IPS DF 19.7 (cell line): ENCODE results near the gene TEX2.

Experiments
- DNase-seq: peaks from one replicate; pipeline ENCODE4 v3.0.0-alpha.2; 2013; ENCODE audit warnings: low read depth, low spot score

Gene TEX2

GRCh38 chr17:64269687-64270649 is 6.9 kb upstream of the TEX2 start:
- DNase-seq: no peak

DNA sequence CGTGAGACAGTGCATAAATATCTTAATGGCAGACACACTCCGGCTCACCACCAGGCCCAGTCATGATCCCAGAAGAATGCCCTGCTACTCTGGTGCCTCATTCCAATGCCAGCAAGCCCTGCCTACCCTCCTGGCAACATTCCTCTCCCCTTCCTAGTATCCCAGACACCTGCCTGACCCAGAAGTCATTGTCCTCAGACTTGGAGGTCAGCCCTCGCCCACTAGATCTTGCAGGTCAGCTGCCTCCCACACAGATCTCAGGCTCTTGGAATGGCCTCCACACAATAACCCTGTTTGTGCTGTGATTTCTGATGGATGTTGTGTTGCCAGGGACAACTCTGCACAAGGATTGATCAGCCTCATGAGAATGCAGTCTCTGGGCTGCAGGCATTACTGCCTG is 1.8 kb upstream of the TEX2 start:
- no peak for DNase-seq

DNA sequence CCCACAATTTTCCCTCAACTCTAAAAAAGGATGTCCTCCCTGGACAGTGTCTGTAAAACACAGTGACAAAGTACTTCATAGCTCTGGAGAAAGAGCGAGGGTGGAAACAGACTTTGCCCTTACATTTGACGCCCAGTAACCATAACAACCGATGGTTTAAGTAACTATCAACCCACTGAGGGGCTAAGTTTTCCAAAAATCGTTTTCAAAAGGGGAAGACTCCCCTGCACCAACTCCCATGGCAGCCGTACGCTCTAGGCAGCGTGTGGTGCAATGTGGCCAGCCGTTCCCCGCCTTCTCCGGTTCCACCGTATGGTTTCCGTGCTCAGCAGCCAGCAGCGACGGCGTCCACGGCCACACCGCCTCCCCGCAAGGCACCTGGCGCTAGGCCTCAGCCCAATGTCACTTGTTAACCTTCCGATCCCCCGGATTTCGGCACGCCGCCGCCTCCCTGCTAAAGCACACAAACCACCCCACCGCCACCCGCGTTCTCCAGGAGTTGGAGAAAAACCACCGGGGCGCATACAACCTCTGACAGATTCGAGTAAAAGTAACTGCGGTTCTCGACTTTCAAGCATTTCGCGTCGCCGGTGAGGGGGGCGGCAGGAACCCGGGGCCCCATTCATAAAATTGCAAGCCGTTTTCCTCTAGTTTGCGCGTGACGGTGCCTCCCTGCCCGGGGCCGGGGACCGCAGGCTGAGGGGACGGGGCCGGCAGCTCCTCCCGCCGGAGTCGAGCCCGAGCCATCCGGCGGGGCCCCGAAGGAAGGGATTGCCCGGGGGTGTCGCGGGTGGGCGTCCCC is 661 bp downstream of the TEX2 start:
- DNase-seq: no peak

DNA sequence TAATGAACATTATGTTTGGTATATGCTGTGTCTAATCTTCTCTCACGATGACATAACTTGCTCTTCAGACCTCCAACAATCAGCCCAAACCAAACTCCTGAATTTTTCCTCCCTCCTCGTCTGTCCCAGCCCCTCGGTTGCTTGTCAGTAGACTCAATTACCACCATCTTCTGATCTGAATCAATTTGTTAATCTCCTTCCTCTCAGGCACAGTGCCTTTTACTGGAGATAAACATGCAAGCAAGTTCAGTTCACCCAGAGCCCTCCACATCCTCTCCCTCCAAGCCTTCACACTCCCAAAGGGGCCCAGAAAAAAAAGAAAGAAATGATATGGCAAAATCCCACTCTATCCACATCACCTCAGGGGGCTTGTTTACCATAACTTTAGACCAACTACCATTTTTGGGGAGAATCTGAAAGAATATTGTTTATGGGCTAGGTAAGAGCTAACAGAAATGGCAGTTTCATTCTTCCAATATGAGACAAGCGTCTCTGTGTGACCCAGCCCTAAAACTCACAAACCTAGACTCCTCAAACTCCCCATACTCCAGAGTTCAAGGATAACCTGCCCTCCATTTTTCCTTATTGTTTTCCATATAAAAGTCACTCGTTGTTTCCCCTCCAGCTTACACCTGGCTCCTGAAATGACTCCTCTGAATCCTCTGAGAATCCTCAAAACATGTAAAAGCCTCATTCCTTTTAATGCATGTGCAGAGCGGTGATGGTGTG is 1.5 kb downstream of the TEX2 start:
- no peak for DNase-seq

GRCh38 chr17:64260886-64261285 is 2.2 kb downstream of the TEX2 start:
- no peak for DNase-seq

- DNase-seq: no peak
Measured at GRCh38 chr17:64259922-64260321, 3.1 kb downstream of the TEX2 start.

DNA sequence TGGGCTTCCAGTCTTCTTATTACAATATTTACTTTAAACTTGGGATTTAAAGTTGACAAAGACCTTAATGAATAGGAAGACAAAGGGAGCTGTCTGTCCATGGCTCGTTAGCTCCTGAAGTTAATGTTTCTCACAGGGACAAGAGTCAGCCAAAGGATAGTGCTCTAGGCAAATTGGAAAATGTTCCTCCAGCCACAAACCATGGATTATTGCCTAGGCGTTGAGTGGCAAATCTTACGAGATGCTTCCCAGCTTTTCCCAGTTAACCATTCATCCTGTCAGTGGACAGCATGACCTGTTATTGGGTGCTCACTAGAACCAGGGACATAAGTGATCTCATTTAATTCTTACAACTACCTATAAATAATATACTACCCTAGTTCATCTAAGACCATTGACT is 3.6 kb downstream of the TEX2 start:
- DNase-seq: no peak

GRCh38 chr17:64256913-64257807 is 5.9 kb downstream of the TEX2 start:
- no peak for DNase-seq

DNA sequence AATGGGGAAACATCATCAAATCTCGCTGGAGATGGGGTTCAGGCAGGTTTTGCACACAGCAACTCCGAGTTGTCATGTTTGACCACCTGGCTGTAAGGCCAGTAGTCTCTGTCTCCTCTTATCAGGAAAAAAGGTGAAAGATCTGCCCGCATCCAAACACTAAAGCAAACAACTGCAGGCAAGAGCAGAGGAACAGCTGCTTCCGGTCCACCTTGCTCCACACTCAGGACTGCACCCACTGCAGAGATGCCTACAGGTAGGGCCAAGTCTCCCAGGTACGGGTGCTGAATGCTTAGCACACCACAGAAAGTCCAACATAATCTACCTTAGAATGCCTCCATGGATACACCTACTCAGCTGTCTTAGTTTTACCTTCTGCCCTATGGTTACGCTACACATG is 7.3 kb downstream of the TEX2 start:
- DNase-seq: no peak

- no peak for DNase-seq
Measured at GRCh38 chr17:64254755-64255154, 8.3 kb downstream of the TEX2 start.

DNA sequence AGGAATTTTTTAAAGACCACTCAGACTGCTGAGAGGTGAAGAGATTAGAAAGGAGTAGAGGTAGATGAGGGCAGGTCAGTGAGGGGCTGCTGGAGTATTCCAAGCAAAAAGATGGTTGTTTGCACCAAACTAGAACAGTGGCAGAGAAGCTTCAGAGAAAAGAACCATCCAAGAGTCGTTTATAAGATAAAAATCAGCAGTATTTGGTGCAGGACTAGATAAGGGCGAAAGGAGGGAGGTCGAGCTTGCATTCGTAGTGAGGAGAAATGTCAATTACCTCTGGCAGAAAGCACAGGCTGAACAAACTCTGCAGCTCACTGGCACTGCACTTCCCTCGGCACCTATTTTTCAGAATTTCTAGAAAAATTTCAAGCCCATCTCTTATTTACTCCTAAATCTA is 9.6 kb downstream of the TEX2 start:
- no peak for DNase-seq

DNA sequence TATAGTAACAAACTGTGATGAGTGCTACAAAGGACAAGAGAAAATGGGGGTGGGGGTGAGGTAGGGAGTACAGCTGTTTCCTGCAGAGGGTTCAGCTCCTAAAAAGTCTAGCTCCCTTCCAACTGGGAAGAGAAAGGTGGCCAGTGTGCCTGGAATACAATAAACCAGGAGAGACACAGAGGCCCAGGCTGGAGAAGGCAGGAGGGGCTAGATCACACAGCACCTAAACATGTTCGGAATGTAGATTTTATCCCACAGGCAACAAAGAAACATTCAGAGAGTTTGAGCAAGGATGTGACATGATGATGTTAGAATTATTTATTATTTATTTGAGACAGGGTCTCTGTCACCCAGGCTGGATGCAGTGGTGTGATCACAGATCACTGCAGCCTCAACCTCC is 10.2 kb downstream of the TEX2 start:
- DNase-seq: no peak

DNA sequence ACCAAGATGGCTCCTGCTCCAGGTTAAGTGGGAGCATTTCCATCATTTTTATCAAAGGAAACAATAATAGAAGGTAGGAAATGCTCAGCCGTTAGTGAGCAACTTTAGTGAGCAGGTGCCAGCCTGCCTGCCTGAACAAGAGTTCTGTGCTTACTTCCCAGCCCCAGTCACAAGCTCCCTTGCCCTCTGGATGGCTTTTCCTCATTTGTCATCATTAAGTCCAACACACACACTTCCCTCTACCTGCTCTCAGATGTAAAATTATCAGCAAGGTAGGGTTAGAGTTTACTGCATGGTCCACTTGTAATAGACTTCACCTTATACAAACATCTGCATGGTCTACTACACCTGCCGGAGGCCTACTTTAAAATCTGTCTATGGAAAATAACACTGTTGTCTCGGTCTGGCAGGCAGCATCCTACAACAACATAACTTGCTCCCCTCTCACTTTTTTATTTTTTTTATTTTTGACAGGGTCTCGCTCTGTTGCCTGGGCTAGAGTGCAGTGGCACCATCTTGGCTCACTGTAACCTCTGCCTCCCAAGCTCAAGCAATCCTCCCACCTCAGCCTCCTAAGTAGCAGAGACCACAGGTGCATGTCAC is 12.7 kb downstream of the TEX2 start:
- DNase-seq: no peak

- DNase-seq: no peak
Measured at GRCh38 chr17:64247836-64248235, 15.2 kb downstream of the TEX2 start.

DNA sequence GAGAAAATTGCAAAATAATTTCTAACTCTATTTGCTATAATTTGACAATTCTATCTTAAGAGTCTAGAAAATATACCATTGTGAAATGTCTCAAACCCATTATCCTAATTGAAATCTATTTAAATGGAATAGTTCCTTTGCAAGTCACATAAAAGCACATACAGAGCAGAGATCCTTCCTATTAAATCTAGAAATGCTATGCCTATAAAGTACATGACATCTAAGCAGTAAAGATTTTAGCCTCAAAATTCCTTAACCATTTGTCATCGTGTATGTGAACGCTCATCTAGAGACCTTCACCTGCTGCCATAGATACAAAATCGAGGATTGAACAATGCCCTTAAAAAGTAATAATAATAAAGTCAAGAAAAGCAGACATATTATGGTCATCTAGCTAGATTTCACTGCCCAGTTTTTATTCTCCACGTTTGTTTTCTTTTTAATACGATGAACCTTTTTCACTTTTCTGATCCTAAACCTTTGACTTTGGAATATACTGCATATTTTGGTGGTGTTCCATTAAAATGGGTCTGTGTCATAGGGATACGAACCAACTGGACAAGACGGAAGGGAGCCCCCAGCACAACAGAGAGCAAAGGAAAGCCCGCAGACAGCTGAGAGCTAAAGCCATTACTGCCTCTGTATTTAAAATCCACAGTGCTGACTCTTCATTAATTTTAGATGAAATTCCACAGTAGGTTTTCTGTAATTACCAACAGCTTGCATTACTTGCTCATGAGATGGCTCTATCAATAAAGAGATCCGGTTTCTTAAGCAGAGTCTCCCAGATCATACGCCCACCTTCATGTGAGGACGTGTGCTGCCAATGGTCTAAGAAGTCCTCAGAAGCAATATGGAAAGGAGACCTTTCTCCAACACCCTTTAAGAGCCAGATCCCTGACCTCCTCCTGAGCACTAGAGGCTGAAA is 17.6 kb downstream of the TEX2 start:
- DNase-seq: no peak

GRCh38 chr17:64244165-64244564 is 18.9 kb downstream of the TEX2 start:
- DNase-seq: no peak

DNA sequence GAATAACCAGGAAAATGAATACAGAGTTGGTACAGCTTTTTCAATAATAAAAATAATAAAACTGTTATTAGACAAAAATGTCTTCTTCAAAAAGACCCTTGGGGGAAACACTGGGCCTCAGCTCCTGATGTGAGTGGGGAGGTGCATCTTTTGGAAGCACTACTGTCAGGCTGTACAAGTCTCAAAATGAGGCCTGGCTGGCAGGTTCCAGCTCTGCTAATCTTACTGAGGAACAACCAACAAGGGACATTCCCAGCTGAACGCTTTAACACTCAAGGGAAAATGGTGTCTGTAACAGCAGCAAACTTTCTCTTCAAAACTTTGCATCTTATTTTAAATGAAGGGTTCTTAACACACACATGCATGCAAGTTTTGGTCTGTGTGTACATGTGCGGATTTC is 19.7 kb downstream of the TEX2 start:
- DNase-seq: no peak

GRCh38 chr17:64242633-64243032 is 20.4 kb downstream of the TEX2 start:
- DNase-seq: no peak

DNA sequence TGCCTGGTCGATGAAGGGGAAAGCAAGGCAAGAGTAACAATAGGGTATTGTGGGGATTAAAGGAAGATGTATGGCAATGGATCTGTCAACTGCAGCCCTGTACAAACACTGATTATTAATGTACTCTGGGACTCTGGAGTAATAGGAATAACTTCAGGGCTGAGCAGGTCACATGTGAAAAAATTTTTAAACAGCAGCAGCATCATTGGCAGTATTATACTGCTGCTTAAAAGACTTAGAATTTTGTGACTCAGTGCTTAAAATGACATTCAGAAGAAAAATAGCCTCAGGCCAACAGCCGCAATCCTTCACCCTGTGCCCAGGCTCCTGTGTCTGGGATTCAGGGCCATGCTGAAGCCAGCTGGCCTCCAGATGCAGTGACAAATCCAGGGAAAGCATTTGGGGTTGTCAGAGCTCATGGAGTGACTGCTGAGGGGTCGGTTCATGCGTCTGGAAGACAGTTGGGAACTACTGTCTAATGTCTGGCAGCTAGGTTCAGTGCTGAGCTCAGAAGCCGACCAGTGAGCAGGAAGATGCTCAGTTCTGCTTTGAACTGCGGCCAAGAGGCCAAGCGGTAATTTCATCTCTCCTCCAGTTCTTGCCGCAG is 22.2 kb downstream of the TEX2 start:
- DNase-seq: no peak
